ENCODE measurements around the gene BEAN1.

The BEAN1 gene

DNA sequence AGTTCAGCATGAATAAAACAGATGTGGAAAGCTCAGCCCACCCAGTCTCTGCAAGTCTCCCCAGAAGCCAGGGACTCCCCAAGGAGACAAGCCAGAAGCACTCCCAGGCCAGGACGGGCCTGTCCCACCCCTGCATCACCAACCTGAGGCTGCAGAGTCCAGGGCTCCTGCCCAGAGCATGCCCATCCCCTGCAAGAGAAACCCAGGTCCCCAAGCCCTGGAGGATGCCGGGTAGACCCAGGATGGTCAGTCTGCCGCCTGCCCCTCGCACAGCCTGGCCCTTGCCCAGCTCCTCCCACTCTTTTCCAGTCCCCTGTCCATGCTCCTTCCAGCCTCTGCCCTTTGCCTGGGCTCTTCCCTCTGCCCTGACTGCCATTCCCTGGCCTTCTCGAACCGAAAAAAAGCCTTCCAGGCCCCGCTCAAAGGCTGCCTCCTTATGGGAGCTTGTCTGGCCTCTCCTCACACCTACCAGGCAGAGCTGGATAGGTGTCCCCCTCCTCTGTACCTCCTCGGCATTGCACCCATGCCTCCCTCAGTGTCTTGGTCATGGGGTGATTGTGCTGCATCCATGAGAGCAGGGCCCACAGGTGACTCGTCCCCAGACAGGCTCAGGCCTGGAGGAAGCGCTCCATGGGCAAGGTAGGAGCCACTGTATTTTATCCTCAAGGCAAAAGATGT lies 44.8 kb downstream of the BEAN1 start:
- DNase-seq, result no peak

GRCh38 chr16:66473051-66473571 lies 46.0 kb downstream of the BEAN1 start:
- DNase-seq, result no peak

GRCh38 chr16:66473654-66474519 lies 46.8 kb downstream of the BEAN1 start:
- no peak for DNase-seq

DNA sequence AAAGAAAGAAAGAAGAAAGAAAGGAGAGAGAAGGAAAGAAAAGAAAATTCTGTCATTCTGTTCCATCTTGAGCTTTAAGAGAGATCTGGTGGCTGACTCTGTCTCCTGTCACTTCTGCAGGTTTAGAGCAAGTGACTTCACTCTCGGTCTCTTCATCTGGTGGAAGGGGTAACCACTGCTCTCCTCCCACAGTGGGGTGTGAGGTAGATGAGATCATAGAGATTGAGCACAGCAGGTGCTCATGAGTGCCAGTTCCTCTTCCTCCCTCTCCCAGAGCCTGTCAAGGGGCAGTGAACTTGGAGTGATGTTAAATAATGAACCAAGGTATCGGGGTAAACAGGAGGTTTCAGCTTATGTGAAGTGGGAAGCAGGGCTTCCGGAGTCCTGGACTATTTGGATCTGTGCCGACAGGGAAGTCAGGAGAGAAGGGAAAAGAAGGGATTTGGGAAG lies 47.7 kb downstream of the BEAN1 start:
- DNase-seq, result peak; percentile 69

- DNase-seq, result no peak
These were observed 48.1 kb downstream of the BEAN1 start for GRCh38 chr16:66475232-66475631.

GRCh38 chr16:66476328-66477027 lies 49.4 kb downstream of the BEAN1 start:
- DNase-seq, result peak; percentile 66

DNA sequence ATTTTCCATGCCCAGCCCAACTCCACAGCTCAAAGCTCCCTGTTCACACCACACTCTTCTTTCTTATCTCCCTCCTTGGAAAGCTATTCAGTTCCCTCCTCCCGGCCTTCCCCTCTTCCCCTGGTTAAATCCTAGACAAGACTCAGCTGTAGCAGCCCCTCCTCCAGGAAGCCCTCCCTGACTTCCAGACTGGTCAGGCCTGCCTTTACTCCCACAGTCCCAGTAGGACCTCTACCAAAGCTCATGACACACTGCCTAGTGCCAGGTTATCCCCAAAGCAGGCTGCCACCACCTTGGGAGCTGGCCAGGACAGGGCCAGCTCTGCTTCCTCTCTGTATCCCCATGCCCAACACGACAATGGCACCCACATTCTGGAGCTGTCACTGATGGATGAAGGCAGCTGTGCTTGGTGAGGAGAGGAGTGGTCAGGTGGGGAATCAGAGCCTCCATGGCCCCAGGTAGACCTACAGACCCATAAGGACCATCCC lies 50.0 kb downstream of the BEAN1 start:
- DNase-seq, result no peak

- peak; percentile 91 for DNase-seq
These were observed 51.8 kb downstream of the BEAN1 start for GRCh38 chr16:66478733-66479511.

- DNase-seq, result no peak
These were observed 52.7 kb downstream of the BEAN1 start for GRCh38 chr16:66479661-66480264.

DNA sequence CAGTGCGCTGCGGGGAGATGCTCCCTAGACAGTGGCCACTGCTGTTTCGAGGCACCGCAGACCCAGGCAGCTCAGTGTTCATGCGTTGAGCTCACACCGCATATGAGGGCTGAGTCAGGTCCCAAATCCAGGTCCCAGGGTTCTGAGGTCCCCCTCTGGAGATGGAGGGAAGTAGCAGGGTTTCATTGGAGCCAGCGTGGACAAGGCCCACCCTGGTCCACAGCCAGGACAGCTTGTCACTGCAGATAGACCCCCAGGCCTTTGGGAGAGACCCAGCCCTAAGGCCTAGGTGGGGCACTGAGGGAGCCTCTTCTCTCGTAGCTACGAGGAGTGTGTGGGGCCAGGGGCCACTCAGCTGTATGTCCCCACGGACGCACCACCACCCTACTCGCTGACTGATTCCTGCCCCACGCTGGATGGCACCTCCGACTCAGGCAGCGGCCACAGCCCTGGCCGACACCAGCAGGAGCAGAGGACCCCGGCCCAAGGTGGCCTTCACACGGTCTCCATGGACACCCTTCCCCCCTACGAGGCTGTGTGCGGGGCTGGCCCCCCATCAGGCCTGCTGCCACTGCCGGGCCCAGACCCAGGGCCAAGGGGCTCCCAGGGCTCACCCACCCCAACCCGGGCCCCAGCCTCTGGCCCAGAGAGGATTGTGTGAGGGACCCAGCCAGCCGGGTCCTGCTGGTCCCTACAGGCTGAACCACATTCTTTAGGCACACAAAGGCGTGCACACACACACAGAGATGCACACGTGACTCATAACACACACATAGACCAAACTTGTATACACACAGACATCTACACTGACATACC lies 53.4 kb downstream of the BEAN1 start:
- DNase-seq, result no peak

GRCh38 chr16:66481081-66481942 lies 54.2 kb downstream of the BEAN1 start:
- DNase-seq, result no peak

- no peak for DNase-seq
These were observed 54.9 kb downstream of the BEAN1 start for GRCh38 chr16:66481943-66482390.

DNA sequence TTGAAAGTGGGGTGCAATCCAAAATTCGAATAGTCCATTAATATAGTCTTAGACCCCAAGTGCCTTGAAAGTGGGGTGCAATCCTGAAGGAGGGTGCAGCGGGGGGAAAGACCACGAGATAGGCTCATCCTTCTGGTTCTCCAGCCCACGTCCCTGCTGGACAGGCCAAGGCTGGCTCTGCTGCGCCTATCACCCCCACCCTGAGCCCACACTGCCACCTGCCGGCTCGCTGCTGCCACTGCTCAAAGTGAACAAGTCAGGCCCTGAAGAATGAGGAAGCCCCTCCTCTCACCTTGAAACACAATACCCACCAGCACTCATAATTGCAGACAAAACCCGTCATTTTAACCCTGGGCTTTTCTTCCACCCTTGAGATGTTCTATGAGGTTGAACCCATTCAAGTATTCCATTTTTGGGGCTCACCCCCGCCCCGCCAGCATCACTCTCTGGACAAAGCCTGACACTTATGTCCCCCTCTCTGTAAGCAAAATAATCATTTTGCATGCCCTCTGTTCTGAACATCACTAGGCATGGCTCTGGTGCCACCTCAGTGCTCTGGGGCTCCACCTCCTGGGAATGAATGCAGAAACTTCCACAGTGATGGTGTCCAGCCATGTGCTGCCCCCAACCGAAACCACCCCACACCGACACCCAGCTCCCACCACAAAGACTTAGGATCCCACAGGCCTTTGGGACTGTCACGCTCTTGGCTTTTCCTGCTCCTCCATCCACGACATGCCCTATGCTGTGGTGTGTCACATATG lies 56.8 kb downstream of the BEAN1 start:
- DNase-seq, result peak; percentile 83

GRCh38 chr16:66484453-66485213 lies 57.5 kb downstream of the BEAN1 start:
- DNase-seq, result no peak

GRCh38 chr16:66485376-66485775 lies 58.3 kb downstream of the BEAN1 start:
- DNase-seq, result no peak

GRCh38 chr16:66486199-66486772 lies 59.2 kb downstream of the BEAN1 start:
- no peak for DNase-seq

DNA sequence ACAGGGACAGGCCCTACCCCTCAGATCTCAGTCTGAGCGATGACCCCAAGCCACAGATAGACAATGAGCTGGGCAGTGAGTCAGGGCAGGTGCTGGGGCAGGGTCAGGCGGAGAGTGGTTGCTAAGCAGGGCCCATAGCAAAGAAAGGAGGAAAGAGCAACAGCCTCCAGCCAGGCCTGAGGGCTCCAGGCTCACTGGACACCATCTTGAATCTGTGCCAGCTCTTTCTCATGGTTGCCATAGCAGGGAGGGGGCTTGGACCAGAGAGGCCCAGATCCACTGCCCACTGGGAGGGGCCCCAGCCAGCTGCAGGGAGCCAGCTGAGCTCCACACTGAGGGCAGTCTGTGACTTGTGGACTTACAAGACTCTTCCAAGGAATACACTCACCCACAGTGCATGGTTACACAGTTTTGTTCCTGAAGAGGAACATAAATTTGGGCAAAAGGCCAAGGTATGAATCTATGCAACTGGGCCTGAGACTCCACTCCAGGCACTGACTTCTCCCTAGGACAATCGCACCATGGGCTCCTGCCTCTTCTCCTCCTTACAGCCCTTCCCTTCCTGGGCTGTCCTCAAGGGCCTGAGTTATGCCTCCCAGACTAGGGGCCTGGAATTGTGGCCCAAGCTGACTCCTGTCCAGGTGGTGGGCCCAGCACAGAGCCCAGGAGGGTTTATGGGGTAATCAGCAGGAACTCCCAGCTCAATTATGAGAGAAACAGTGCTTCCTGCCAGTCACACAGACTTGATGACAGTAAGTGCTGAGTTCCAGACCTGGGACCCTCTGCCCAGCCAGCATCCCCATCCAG lies 59.9 kb downstream of the BEAN1 start:
- DNase-seq, result no peak
